DMS 273 (cell line): ENCODE results near the gene MAGIX.
"Not testable (repeated sequence)": the region's sequence is repeated elsewhere in the genome, so short reads cannot be mapped to it uniquely, and the experiment has no call there.

ENCODE experiments used
- DNase-seq: peaks from one replicate; lab custom pipeline; 2025; ENCODE audit not compliant: unreplicated experiment; lab: John Stamatoyannopoulos, UW

MAGIX gene

GRCh38 chrX:49160908-49161307 is 1.6 kb upstream of the MAGIX start:
- DNase-seq: no peak

GRCh38 chrX:49161632-49162031 is 926 bp upstream of the MAGIX start:
- DNase-seq: no peak

GRCh38 chrX:49163555-49164419 is 1.2 kb downstream of the MAGIX start:
- peak; percentile 91 for DNase-seq

- no peak for DNase-seq
Observed at GRCh38 chrX:49164589-49165360, 2.2 kb downstream of the MAGIX start.

- peak; percentile 86 for DNase-seq
Observed at GRCh38 chrX:49165901-49166881, 3.6 kb downstream of the MAGIX start.

GRCh38 chrX:49166914-49167739 is 4.6 kb downstream of the MAGIX start:
- no peak for DNase-seq

- DNase-seq: no peak
Observed at GRCh38 chrX:49167740-49168108, 5.2 kb downstream of the MAGIX start.

GRCh38 chrX:49171752-49172279 is 9.3 kb downstream of the MAGIX start, which contains the start of gene PLP2:
PLP2 (plus strand) TSS chrX:49171898; CDS start chrX:49172001, 103 bp downstream.
- DNase-seq: peak; percentile 81

GRCh38 chrX:49172280-49172780 is 9.8 kb downstream of the MAGIX start:
- peak; percentile 83 for DNase-seq

- DNase-seq: not testable (repeated sequence)
Observed at GRCh38 chrX:49173544-49173943, 11.0 kb downstream of the MAGIX start.

GRCh38 chrX:49174723-49175122 is 12.2 kb downstream of the MAGIX start:
- peak; percentile 49 for DNase-seq

- no peak for DNase-seq
Observed at GRCh38 chrX:49175435-49176274, 13.1 kb downstream of the MAGIX start.

- peak; percentile 64 for DNase-seq
Observed at GRCh38 chrX:49176421-49177326, 14.1 kb downstream of the MAGIX start.

- DNase-seq: peak; percentile 57
Observed at GRCh38 chrX:49177338-49177833, 14.8 kb downstream of the MAGIX start.

GRCh38 chrX:49177873-49178480 is 15.4 kb downstream of the MAGIX start:
- no peak for DNase-seq

- DNase-seq: no peak
Observed at GRCh38 chrX:49178537-49178936, 16.0 kb downstream of the MAGIX start.

- DNase-seq: no peak
Observed at GRCh38 chrX:49179358-49179757, 16.8 kb downstream of the MAGIX start.
